K562 (cell line): Measurements from ENCODE around the gene TPGS2.
"Not testable (repeated sequence)": the region's sequence is repeated elsewhere in the genome, so short reads cannot be mapped to it uniquely, and the experiment has no call there.

Source experiments
- KLF16 ChIP-seq: IDR thresholded peaks from 2 replicates; pipeline ENCODE4 v1.6.1; 2016; ENCODE audit warnings: antibody characterized with exemption
- NBN ChIP-seq: fragments of 450-650 bp; IDR thresholded peaks from 2 replicates; pipeline ENCODE4 v1.6.1; 2016; ENCODE audit warnings: low read depth, mild to moderate bottlenecking
- ZNF212 ChIP-seq: fragments of 450-650 bp; formaldehyde crosslinking; IDR thresholded peaks from 2 replicates; pipeline ENCODE4 v1.4.0; 2020; ENCODE audit warnings: mild to moderate bottlenecking

DNA sequence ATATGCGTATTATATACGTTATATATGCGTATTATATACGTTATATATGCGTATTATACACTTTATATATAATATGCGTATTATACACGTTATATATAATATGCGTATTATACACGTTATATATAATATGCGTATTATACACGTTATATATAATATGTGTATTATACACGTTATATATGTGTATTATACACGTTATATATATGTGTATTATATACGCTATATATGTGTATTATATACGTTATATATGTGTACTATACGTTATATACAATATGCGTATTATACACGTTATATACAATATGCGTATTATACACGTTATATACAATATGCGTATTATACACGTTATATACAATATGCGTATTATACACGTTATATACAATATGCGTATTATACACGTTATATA, 65.8 kb downstream of the TPGS2 start:
- TF ChIP-seq NBN, ZNF212, KLF16: not testable (repeated sequence)
